Measurements from ENCODE around the gene TTC34. TPM values are rescaled to one million over a fixed set of nuclear protein-coding genes. Genes with fewer than 3 reads are reported as not detected.

Gene TTC34
- total and polyA plus RNA-seq, 9 of the 15 experiments (the other 6 are each of a cell fraction or from before 2014, with no cell fraction given) = 0.03 to 0.38 (median 0.05) TPM; not detected in 2

- TF ChIP-seq ZNF407 (IDR thresholded peaks at IDR 0.05; ENCODE audit: low read depth) (no peak), BMI1 (IDR thresholded peaks at IDR 0.05; ENCODE audit: low read length) (no peak), BCL6 (CRISPR knock-in tag; IDR thresholded peaks at IDR 0.05) (no peak)
These were observed 3.8 kb downstream of the TTC34 start (continued) for GRCh38 chr1:2797741-2798016.
